Measurements from ENCODE around the gene HOXB2.

Gene HOXB2

GRCh38 chr17:48532261-48532660 lies 12.6 kb downstream of the HOXB2 start:
- TF ChIP-seq CTCF (conservative IDR thresholded peaks at IDR 0.05; ENCODE audit: low read depth, low read length) = no peak
- no peak overlapping the region for H3K4me3 ChIP-seq (ENCODE audit: low read depth, low read length)
- no peak for DNase-seq (ENCODE audit: low read depth)

GRCh38 chr17:48530887-48531272 lies 14.0 kb downstream of the HOXB2 start, which contains the start of gene HOXB1:
TSS of gene HOXB1 (minus strand) at chr17:48531011. CDS start at chr17:48530904, 107 bp downstream.
- no peak for TF ChIP-seq CTCF (conservative IDR thresholded peaks at IDR 0.05; ENCODE audit: low read depth, low read length)
- no peak within 1 kb of the TSS for H3K4me3 ChIP-seq (ENCODE audit: low read depth, low read length)
- no peak for DNase-seq (ENCODE audit: low read depth)

- no peak for DNase-seq (ENCODE audit: low read depth)
- no peak overlapping the region for H3K4me3 ChIP-seq (ENCODE audit: low read depth, low read length)
- no peak for TF ChIP-seq CTCF (conservative IDR thresholded peaks at IDR 0.05; ENCODE audit: low read depth, low read length)
Observed at GRCh38 chr17:48530208-48530886, 14.6 kb downstream of the HOXB2 start.

- no peak for DNase-seq (ENCODE audit: low read depth)
- H3K4me3 ChIP-seq (ENCODE audit: low read depth, low read length) = no peak overlapping the region
- TF ChIP-seq CTCF (conservative IDR thresholded peaks at IDR 0.05; ENCODE audit: low read depth, low read length) = no peak
Observed at GRCh38 chr17:48529683-48530009, 15.3 kb downstream of the HOXB2 start.

GRCh38 chr17:48528936-48529682 lies 15.8 kb downstream of the HOXB2 start:
- no peak for TF ChIP-seq CTCF (conservative IDR thresholded peaks at IDR 0.05; ENCODE audit: low read depth, low read length)

GRCh38 chr17:48528153-48528935 lies 16.6 kb downstream of the HOXB2 start:
- TF ChIP-seq CTCF (conservative IDR thresholded peaks at IDR 0.05; ENCODE audit: low read depth, low read length) = no peak
- no peak overlapping the region for H3K4me3 ChIP-seq (ENCODE audit: low read depth, low read length)
- no peak for DNase-seq (ENCODE audit: low read depth)

More at GRCh38 chr17:48528936-48529682, 15.8 kb downstream of the HOXB2 start:
- no peak overlapping the region for H3K4me3 ChIP-seq (ENCODE audit: low read depth, low read length)
- DNase-seq (ENCODE audit: low read depth) = no peak
